Measurements from ENCODE around the gene COQ5.

- TF ChIP-seq EP300 (IDR thresholded peaks at IDR 0.05) (no peak), POLR2A (IDR thresholded peaks at IDR 0.05) (no peak)
Measured at GRCh38 chr12:120455302-120455701, 73.7 kb downstream of the COQ5 start.
